Endothelial cell of umbilical vein (primary cell): Measurements from ENCODE around the gene GABRA5. TPM values are rescaled to one million over a fixed set of nuclear protein-coding genes. Genes with fewer than 3 reads are reported as not detected.

Experiments used
- BruUV-seq: library from RNA; stranded (reverse); fragments of 400-500 nt; replicated peaks from 2 replicates; lab custom pipeline; 2021; lab: Mats Ljungman, UMichigan
- CTCF ChIA-PET: fragments of 300-600, 350-600 bp; sonication (Branson Sonifier 250); formaldehyde crosslinking; loops from one replicate; lab custom pipeline; 2021; ENCODE audit warnings: antibody characterized with exemption, inconsistent platforms; lab: Charles Lee
- POLR2A ChIA-PET: fragments of 300-600, 350-600 bp; sonication (Branson Sonifier 250); formaldehyde crosslinking; loops from one replicate; lab custom pipeline; 2021; ENCODE audit warnings: antibody characterized with exemption, inconsistent platforms; lab: Charles Lee
- DNase-seq: peaks from one replicate; pipeline ENCODE4 v3.0.0-alpha.2; 2011; ENCODE audit warnings: low read depth, low spot score
- FAIRE-seq: peaks from 2 replicates; lab custom pipeline; 2011; peaks lifted over from hg19 to GRCh38; lab: Jason Lieb, UNC
- H2AFZ ChIP-seq: 2 replicates; pipeline ENCODE4 v1.6.0; 2012; ENCODE audit warnings: low read depth, low read length, control low read depth, inconsistent platforms
- H3K27ac ChIP-seq: 2 replicates; pipeline ENCODE4 v1.5.1; 2011; ENCODE audit warnings: low read depth, mild to moderate bottlenecking, control low read depth, low read length, moderate library complexity; ENCODE audit not compliant: insufficient read depth
- H3K27me3 ChIP-seq, 2 experiments: 2 replicates each; pipeline versions ENCODE4 v1.6.0 to v1.6.1; 2011; ENCODE audit warnings: low read length in 2 of 2, mixed read lengths in 1 of 2; ENCODE audit not compliant: control insufficient read depth in 2 of 2, insufficient read depth in 2 of 2
- H3K36me3 ChIP-seq, 2 experiments: 2 replicates in 1 of 2; 3 replicates in 1 of 2; pipeline ENCODE4 v1.5.1; 2011; ENCODE audit warnings: low read length in 2 of 2, mild to moderate bottlenecking in 1 of 2, moderate library complexity in 1 of 2; ENCODE audit not compliant: control insufficient read depth in 2 of 2, insufficient read depth in 2 of 2; ENCODE audit errors: extremely low read depth in 1 of 2
- H3K4me1 ChIP-seq: 3 replicates; pipeline ENCODE4 v1.5.1; 2011; ENCODE audit warnings: mild to moderate bottlenecking, low read length; ENCODE audit not compliant: control insufficient read depth, insufficient read depth; ENCODE audit errors: extremely low read depth
- H3K4me2 ChIP-seq: 2 replicates; pipeline ENCODE4 v1.6.1; 2011; ENCODE audit warnings: low read length, control low read depth, mixed read lengths; ENCODE audit not compliant: insufficient read depth
- H3K4me3 ChIP-seq, 3 experiments: fragments of 200-600 bp in 1 of 3; sonication (generic), shearing (Covaris generic) in 1 of 3; replicated peaks in 1 of 3; 2 replicates each; pipeline ENCODE4 v1.5.1; 2011 to 2016; ENCODE audit warnings: control low read depth in 3 of 3, low read length in 3 of 3, mild to moderate bottlenecking in 2 of 3, inconsistent platforms in 1 of 3, low read depth in 1 of 3, moderate library complexity in 1 of 3; ENCODE audit not compliant: insufficient read depth in 1 of 3
- H3K79me2 ChIP-seq: 2 replicates; pipeline ENCODE4 v1.6.0; 2012; ENCODE audit warnings: low read length, inconsistent platforms; ENCODE audit not compliant: control insufficient read depth, insufficient read depth
- H3K9ac ChIP-seq: replicated peaks from 2 replicates; pipeline ENCODE3; 2011; ENCODE audit warnings: low read length, control low read depth; ENCODE audit not compliant: insufficient read depth; ENCODE audit errors: extremely low read depth
- H3K9me1 ChIP-seq: replicated peaks from 3 replicates; pipeline ENCODE4 v1.6.0; 2011; ENCODE audit warnings: mild to moderate bottlenecking, low read length; ENCODE audit not compliant: control insufficient read depth, insufficient read depth; ENCODE audit errors: extremely low read depth
- H3K9me3 ChIP-seq: replicated peaks from 2 replicates; pipeline ENCODE4 v1.5.1; 2012; ENCODE audit warnings: low read length, inconsistent platforms; ENCODE audit not compliant: control insufficient read depth, insufficient read depth
- H4K20me1 ChIP-seq: replicated peaks from 2 replicates; pipeline ENCODE3; 2011; ENCODE audit warnings: mild to moderate bottlenecking, low read length; ENCODE audit not compliant: control insufficient read depth, insufficient read depth; ENCODE audit errors: extremely low read depth
- EZH2 ChIP-seq: IDR thresholded peaks from 2 replicates; pipeline ENCODE4 v1.6.1; 2012; ENCODE audit warnings: borderline replicate concordance, low read depth, mild to moderate bottlenecking, moderate library complexity, low read length, inconsistent platforms; ENCODE audit not compliant: severe bottlenecking
- FOS ChIP-seq: IDR thresholded peaks from 2 replicates; pipeline ENCODE4 v1.6.1; 2011; ENCODE audit warnings: mild to moderate bottlenecking, low read length, moderate library complexity, borderline replicate concordance; ENCODE audit not compliant: insufficient read depth
- GATA2 ChIP-seq: IDR thresholded peaks from 2 replicates; pipeline ENCODE4 v1.7.0; 2011; ENCODE audit warnings: low read depth, mild to moderate bottlenecking, moderate library complexity, mixed read lengths, low read length; ENCODE audit not compliant: insufficient read length, insufficient read depth
- JUN ChIP-seq: IDR thresholded peaks from 2 replicates; pipeline ENCODE4 v1.6.1; 2011; ENCODE audit warnings: borderline replicate concordance, low read depth; ENCODE audit not compliant: insufficient read length, insufficient read depth
- MYC ChIP-seq: IDR thresholded peaks from one replicate; pipeline ENCODE4 v1.6.1; 2011; ENCODE audit warnings: mild to moderate bottlenecking, low read depth, low read length
- POLR2A ChIP-seq: IDR thresholded peaks from 2 replicates; pipeline ENCODE4 v1.6.1; 2012; ENCODE audit warnings: low read depth, mild to moderate bottlenecking, control low read depth, low read length
- POLR2AphosphoS5 ChIP-seq: IDR thresholded peaks from 2 replicates; pipeline ENCODE4 v1.6.1; 2012; ENCODE audit warnings: low read depth, mild to moderate bottlenecking, control low read depth, low read length, moderate library complexity; ENCODE audit not compliant: insufficient read depth
- dilution Hi-C: fragments of 300-500 bp; cut with MboI; formaldehyde crosslinking; loops from one replicate; pipeline ENCODE4 v1.15.0; 2019; ENCODE audit warnings: low sequenced_read_pairs; ENCODE audit not compliant: extremely low pct_ligation_motif_present
- intact Hi-C: fragments of 100-400 bp; cut with micrococcal nuclease; formaldehyde crosslinking; loops from one replicate; pipeline ENCODE4 v1.10.0; 2022
- polyA plus RNA-seq, 4 experiments: library from polyadenylated mRNA; depleted of rRNA in 3 of 4; stranded (reverse) in 3 of 4; unstranded in 1 of 4; fragments of >200 nt; gene quantifications; 2 replicates each; pipeline versions ENCODE4 v1.2.1 to v1.2.3, GENCODE V29; 2011 to 2012; ENCODE audit warnings: missing spikeins in 1 of 4
- total RNA-seq: library from RNA; stranded (reverse); gene quantifications from 2 replicates; pipeline ENCODE4 v1.2.3, GENCODE V29; 2021
- TF ChIP-seq, protein P1 (sequence below): IDR thresholded peaks from 2 replicates; pipeline ENCODE4 v1.6.1; 2011; ENCODE audit not compliant: insufficient read depth, insufficient read length
- TF ChIP-seq, protein P2 (sequence below), 2 donors: IDR thresholded peaks; 1 replicate in 1 of 2; 2 replicates in 1 of 2; pipeline ENCODE4 v1.5.1; 2011; ENCODE audit warnings: low read length in 2 of 2, mild to moderate bottlenecking in 2 of 2, moderate library complexity in 2 of 2, control low read depth in 1 of 2, inconsistent platforms in 1 of 2, low read depth in 1 of 2; ENCODE audit not compliant: insufficient read depth in 1 of 2; ENCODE audit errors: extremely low read depth in 1 of 2

GABRA5 gene
- total and polyA plus RNA-seq, 2 donors (not counting 3 experiments of a cell fraction or from before 2014, with no cell fraction given), result not detected

DNA sequence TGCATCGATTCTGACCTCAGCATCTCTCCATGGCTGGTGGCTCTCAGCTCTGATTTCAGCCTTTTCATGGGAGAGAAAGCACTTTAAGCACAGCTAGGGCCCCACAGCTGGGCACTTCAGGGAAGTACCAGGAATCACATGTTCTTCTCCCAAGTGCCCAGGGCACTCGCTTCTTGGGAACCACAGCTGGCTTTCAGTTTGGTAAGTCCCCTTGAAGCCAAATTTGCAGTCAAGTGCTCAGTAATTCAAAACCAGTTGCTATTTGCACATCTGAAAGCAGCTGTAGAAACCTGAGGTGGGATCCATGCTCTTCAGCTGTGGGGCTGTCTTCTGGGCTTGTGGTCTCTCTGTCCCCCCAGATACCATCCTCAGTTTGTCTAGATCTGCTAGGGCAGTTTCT, 12.8 kb downstream of the GABRA5 start:
- Histone ChIP-seq H3K9me3 (peaks cover 3% of the 10 kb centered on the region), H3K9me1 (no peaks in the 10 kb centered on the region), H3K4me3 (no peak overlapping the region), H3K4me1 (no peaks in the 10 kb centered on the region), H4K20me1 (no peaks in the 10 kb centered on the region), H3K27me3 (no peaks in the 10 kb centered on the region), H2AFZ (no peak overlapping the region), H3K36me3 (no peaks in the 10 kb centered on the region), H3K79me2 (no peaks in the 10 kb centered on the region), H3K27ac (no peak overlapping the region), H3K9ac (no peak overlapping the region), H3K4me2 (no peak overlapping the region)
- TF ChIP-seq EZH2 (no peak), JUN (no peak), GATA2 (no peak), FOS (no peak), POLR2A (no peak), MYC (no peak), POLR2AphosphoS5 (no peak)
- TF ChIP-seq, protein P1, sequence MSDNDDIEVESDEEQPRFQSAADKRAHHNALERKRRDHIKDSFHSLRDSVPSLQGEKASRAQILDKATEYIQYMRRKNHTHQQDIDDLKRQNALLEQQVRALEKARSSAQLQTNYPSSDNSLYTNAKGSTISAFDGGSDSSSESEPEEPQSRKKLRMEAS, result no peak
- TF ChIP-seq, protein P2, sequence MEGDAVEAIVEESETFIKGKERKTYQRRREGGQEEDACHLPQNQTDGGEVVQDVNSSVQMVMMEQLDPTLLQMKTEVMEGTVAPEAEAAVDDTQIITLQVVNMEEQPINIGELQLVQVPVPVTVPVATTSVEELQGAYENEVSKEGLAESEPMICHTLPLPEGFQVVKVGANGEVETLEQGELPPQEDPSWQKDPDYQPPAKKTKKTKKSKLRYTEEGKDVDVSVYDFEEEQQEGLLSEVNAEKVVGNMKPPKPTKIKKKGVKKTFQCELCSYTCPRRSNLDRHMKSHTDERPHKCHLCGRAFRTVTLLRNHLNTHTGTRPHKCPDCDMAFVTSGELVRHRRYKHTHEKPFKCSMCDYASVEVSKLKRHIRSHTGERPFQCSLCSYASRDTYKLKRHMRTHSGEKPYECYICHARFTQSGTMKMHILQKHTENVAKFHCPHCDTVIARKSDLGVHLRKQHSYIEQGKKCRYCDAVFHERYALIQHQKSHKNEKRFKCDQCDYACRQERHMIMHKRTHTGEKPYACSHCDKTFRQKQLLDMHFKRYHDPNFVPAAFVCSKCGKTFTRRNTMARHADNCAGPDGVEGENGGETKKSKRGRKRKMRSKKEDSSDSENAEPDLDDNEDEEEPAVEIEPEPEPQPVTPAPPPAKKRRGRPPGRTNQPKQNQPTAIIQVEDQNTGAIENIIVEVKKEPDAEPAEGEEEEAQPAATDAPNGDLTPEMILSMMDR (IDR thresholded peaks at IDR 0.05; ENCODE audit: extremely low read depth in 1 of 2, insufficient read depth in 1 of 2, low read depth in 1 of 2, low read length in 2 of 2), result no peak
- BruUV-seq, result no TSS peak
- intact Hi-C loops (no loop called here), dilution Hi-C loops (no loop called here)
- ChIA-PET POLR2A (no interaction called here), CTCF (interaction anchor here (0.9 kb wide), 1 partner anchor 12 kb away, joined by 3 read pairs; no protein-coding TSS in a partner anchor)
- no peak for FAIRE-seq
- no peak for DNase-seq
